Measurements from ENCODE around the gene CHMP4B.
A peak's percentile ranks its signal among the peaks of the same experiment; 100 is the strongest.

CHMP4B gene

DNA sequence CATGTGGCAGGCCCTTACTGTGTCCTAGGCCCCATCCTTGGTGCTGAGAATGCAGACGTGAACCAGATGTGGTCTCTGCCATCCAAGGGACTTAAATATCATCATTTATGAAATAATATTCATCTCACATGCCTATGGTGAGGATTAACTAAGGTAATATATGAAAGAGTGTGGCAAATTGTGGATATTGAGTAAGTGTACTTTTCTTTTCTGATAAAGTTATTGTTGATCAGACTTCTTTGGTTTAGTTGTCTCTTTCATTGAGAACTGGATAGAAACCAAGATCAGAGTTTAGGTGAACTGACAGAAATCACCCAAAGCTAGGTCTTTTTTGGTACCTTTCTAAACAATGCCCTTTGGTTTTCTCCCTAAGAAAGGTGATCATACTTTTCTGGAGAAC lies 5.0 kb downstream of the CHMP4B start:
- Histone ChIP-seq H3K27ac (ENCODE audit: low read length) (no peak overlapping the region), H3K36me3 (ENCODE audit: control insufficient read depth, insufficient read depth, low read length) (no peaks in the 10 kb centered on the region), H3K4me3 (ENCODE audit: low read length) (no peak overlapping the region), H3K27me3 (ENCODE audit: control insufficient read depth, insufficient read depth, low read length) (no peaks in the 10 kb centered on the region), H3K9me3 (ENCODE audit: control insufficient read depth, insufficient read depth, low read length) (no peaks in the 10 kb centered on the region), H3K4me1 (ENCODE audit: control insufficient read depth, insufficient read depth, low read length) (no peaks in the 10 kb centered on the region)
- DNase-seq (ENCODE audit: low read depth, low spot score) = no peak
- no CpG with 5 or more reads among the region's 1 CpG for WGBS (ENCODE audit: insufficient coverage, insufficient read length)

DNA sequence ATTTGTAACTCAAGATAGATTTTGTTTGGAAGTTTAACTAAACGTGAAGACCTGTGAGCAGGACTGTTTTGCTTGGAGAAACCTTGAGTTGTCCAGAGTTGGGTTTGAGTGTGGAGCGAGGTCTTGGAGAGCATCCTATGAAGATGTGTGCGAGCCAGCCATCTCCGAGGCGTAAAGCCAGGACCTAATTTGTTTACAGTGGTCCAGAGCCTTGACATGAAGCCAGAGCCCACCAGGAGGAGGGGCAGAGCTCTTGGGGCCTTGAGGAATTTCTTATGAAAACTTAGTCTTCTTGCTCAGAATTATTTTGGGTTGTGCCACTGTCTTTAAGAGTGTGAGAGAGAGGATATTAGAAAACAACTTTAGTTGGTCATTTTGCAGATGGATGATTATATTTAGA lies 6.3 kb downstream of the CHMP4B start:
- Histone ChIP-seq H3K27me3 (ENCODE audit: control insufficient read depth, insufficient read depth, low read length) (no peaks in the 10 kb centered on the region), H3K9me3 (ENCODE audit: control insufficient read depth, insufficient read depth, low read length) (no peaks in the 10 kb centered on the region), H3K36me3 (ENCODE audit: control insufficient read depth, insufficient read depth, low read length) (no peaks in the 10 kb centered on the region), H3K4me1 (ENCODE audit: control insufficient read depth, insufficient read depth, low read length) (no peaks in the 10 kb centered on the region), H3K27ac (ENCODE audit: low read length) (no peak overlapping the region), H3K4me3 (ENCODE audit: low read length) (no peak overlapping the region)
- no peak for DNase-seq (ENCODE audit: low read depth, low spot score)
- no CpG with 5 or more reads among the region's 5 CpGs for WGBS (ENCODE audit: insufficient coverage, insufficient read length)

DNA sequence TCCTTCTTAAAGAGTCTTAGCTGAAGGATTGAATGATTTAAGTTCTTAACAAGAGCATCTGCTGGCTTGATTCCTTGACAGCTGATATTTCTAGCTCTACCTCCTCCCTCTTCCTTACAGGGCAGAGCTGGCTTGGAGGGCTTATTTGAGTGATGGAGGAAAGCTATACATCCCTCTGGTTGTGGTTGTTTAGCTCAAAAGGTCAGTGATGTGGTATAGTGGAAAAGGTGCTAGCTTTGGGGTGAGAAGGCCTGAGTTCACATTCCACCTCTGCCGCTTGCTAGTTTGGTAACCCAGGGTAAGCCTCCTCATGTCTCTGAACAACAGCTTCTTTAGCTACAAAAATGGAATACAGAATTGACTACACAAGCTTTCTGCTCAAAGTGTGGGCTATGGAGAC lies 8.3 kb downstream of the CHMP4B start:
- no peaks in the 10 kb centered on the region for H3K9me3 ChIP-seq (ENCODE audit: control insufficient read depth, insufficient read depth, low read length)
- H3K36me3 ChIP-seq (ENCODE audit: control insufficient read depth, insufficient read depth, low read length) = no peaks in the 10 kb centered on the region
- no peaks in the 10 kb centered on the region for H3K4me1 ChIP-seq (ENCODE audit: control insufficient read depth, insufficient read depth, low read length)
- WGBS (ENCODE audit: insufficient coverage, insufficient read length) = no CpG with 5 or more reads among the region's 1 CpG
- no peaks in the 10 kb centered on the region for H3K27me3 ChIP-seq (ENCODE audit: control insufficient read depth, insufficient read depth, low read length)
- no peak overlapping the region for H3K27ac ChIP-seq (ENCODE audit: low read length)
- H3K4me3 ChIP-seq (ENCODE audit: low read length) = no peak overlapping the region
- DNase-seq (ENCODE audit: low read depth, low spot score) = no peak

DNA sequence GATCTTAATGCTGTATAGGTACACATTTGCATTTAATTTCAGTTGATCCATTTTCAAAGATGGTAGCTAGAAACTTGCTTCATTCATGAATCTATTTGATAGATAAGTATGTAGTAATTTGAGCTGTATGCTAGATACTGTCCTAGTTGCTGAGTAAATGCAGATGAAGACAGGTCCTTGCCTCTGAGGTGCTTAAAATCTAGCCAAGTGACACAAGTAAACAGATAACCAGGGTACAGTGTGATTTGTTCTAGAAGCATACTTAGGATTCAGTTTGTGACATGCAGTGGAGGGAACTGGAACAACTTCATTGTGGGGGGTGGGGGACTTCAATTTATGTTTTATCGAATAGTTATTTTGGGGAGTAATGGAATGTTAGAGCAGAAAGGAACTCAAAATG lies 9.2 kb downstream of the CHMP4B start:
- H3K27ac ChIP-seq (ENCODE audit: low read length) = no peak overlapping the region
- 100% methylated on average over 1 of the region's 1 CpG for WGBS (ENCODE audit: insufficient coverage, insufficient read length)
- H3K4me1 ChIP-seq (ENCODE audit: control insufficient read depth, insufficient read depth, low read length) = no peaks in the 10 kb centered on the region
- no peaks in the 10 kb centered on the region for H3K9me3 ChIP-seq (ENCODE audit: control insufficient read depth, insufficient read depth, low read length)
- H3K36me3 ChIP-seq (ENCODE audit: control insufficient read depth, insufficient read depth, low read length) = no peaks in the 10 kb centered on the region
- H3K27me3 ChIP-seq (ENCODE audit: control insufficient read depth, insufficient read depth, low read length) = no peaks in the 10 kb centered on the region
- no peak overlapping the region for H3K4me3 ChIP-seq (ENCODE audit: low read length)
- DNase-seq (ENCODE audit: low read depth, low spot score) = no peak

DNA sequence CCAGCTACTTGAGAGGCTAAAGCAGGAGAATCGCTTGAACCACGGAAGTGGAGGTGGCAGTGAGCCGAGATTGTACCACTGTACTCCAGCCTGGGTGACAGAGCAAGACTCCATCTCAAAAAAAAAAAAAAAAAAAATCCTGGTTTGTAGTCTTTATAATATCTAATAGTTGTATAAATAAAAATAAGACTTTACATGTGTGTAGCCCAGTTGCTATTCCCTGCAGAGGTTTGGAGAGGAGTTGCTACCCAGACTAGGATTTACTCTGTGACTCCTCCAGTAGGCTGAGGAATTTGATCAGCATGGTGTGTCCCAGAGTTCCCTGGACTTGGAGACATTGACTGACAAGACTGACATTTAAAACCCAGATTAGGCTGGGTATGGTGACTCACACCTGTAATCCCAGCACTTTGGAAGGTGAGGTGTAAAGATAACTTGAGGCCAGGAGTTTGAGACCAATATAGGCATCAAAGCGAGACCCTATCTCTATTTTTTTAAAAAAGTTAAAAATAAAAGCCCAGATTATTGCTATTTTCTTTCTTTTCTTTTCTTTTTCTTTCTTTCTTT lies 10.2 kb downstream of the CHMP4B start:
- no CpG with 5 or more reads among the region's 4 CpGs for WGBS (ENCODE audit: insufficient coverage, insufficient read length)

DNA sequence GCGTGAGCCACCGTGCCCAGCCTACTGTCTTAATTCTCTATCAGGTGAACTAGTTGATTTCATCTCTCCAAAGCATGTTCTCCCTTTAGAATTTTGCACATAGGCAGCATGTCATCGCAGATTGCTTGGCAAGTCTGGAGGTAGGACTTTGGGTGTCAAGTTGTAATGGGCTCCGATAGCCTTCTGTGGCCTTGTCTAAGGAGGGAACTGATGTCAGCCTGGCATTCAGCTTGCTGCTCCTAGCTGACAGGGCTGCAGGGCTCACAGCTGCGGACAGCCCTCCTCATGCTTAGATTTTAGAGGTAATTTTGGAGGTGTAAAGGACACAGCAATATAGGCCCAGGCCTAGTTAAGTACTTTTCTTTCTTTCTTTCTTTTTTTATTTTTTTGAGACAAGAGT lies 11.3 kb downstream of the CHMP4B start:
- no CpG with 5 or more reads among the region's 5 CpGs for WGBS (ENCODE audit: insufficient coverage, insufficient read length)
- no peak for DNase-seq (ENCODE audit: low read depth, low spot score)
- no peaks in the 10 kb centered on the region for H3K27me3 ChIP-seq (ENCODE audit: control insufficient read depth, insufficient read depth, low read length)
- H3K27ac ChIP-seq (ENCODE audit: low read length) = no peak overlapping the region
- no peaks in the 10 kb centered on the region for H3K9me3 ChIP-seq (ENCODE audit: control insufficient read depth, insufficient read depth, low read length)
- H3K36me3 ChIP-seq (ENCODE audit: control insufficient read depth, insufficient read depth, low read length) = no peaks in the 10 kb centered on the region
- no peaks in the 10 kb centered on the region; the same call in 1 of the 2 replicates for H3K4me1 ChIP-seq (ENCODE audit: control insufficient read depth, insufficient read depth, low read length)
- H3K4me3 ChIP-seq (ENCODE audit: low read length) = no peak overlapping the region

More for the DNA sequence above, 10.2 kb downstream of the CHMP4B start:
- no peak overlapping the region for H3K4me3 ChIP-seq (ENCODE audit: low read length)
- no peaks in the 10 kb centered on the region for H3K27me3 ChIP-seq (ENCODE audit: control insufficient read depth, insufficient read depth, low read length)
- no peaks in the 10 kb centered on the region; the same call in 1 of the 2 replicates for H3K4me1 ChIP-seq (ENCODE audit: control insufficient read depth, insufficient read depth, low read length)
- no peak for DNase-seq (ENCODE audit: low read depth, low spot score)
- H3K9me3 ChIP-seq (ENCODE audit: control insufficient read depth, insufficient read depth, low read length) = no peaks in the 10 kb centered on the region
- no peaks in the 10 kb centered on the region for H3K36me3 ChIP-seq (ENCODE audit: control insufficient read depth, insufficient read depth, low read length)
- no peak overlapping the region for H3K27ac ChIP-seq (ENCODE audit: low read length)

DNA sequence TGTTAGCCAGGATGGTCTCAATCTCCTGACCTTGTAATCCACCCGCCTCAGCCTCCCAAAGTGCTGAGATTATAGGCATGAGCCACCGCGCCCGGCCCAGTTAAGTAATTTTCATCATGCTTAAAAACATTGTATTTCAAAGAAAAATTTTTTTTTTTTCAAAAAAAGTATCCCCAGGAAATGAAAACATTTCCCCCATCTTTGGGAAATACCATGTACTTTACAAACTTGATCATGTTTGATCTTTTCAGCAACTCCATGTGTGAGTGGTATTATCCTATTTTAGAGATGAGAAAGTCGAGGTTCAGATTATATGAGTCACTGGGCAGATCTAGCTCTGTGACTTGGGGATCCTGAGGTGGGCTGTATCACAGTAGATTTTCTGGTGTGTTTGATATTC lies 11.8 kb downstream of the CHMP4B start:
- no CpG with 5 or more reads among the region's 5 CpGs for WGBS (ENCODE audit: insufficient coverage, insufficient read length)
- Histone ChIP-seq H3K9me3 (ENCODE audit: control insufficient read depth, insufficient read depth, low read length) (no peaks in the 10 kb centered on the region), H3K27ac (ENCODE audit: low read length) (no peak overlapping the region), H3K4me3 (ENCODE audit: low read length) (no peak overlapping the region), H3K4me1 (ENCODE audit: control insufficient read depth, insufficient read depth, low read length) (no peaks in the 10 kb centered on the region; the same call in 1 of the 2 replicates), H3K36me3 (ENCODE audit: control insufficient read depth, insufficient read depth, low read length) (no peaks in the 10 kb centered on the region), H3K27me3 (ENCODE audit: control insufficient read depth, insufficient read depth, low read length) (no peaks in the 10 kb centered on the region)
- no peak for DNase-seq (ENCODE audit: low read depth, low spot score)

DNA sequence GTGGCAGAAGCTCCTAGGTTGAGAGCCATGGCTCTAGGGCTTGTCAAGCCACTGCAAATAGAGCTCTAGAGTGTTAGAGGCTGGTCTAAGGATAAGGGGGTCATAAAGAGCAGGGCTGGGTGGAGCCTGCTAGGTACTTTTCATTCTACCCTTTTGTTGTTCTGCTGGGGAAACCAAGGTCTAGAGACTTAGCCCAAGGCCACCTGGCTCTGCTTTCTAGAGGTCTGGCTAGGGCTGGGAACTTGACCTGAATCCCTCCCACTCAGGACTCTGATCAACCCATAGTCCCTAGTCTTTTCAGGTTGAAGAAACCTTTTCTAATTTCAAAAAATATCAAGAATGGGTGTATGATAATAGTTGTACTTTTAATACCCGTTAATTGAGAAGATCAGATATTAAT lies 13.7 kb downstream of the CHMP4B start:
- no peaks in the 10 kb centered on the region; the same call in 1 of the 2 replicates for H3K4me1 ChIP-seq (ENCODE audit: control insufficient read depth, insufficient read depth, low read length)
- DNase-seq (ENCODE audit: low read depth, low spot score) = no peak
- no CpG with 5 or more reads among the region's 1 CpG for WGBS (ENCODE audit: insufficient coverage, insufficient read length)

DNA sequence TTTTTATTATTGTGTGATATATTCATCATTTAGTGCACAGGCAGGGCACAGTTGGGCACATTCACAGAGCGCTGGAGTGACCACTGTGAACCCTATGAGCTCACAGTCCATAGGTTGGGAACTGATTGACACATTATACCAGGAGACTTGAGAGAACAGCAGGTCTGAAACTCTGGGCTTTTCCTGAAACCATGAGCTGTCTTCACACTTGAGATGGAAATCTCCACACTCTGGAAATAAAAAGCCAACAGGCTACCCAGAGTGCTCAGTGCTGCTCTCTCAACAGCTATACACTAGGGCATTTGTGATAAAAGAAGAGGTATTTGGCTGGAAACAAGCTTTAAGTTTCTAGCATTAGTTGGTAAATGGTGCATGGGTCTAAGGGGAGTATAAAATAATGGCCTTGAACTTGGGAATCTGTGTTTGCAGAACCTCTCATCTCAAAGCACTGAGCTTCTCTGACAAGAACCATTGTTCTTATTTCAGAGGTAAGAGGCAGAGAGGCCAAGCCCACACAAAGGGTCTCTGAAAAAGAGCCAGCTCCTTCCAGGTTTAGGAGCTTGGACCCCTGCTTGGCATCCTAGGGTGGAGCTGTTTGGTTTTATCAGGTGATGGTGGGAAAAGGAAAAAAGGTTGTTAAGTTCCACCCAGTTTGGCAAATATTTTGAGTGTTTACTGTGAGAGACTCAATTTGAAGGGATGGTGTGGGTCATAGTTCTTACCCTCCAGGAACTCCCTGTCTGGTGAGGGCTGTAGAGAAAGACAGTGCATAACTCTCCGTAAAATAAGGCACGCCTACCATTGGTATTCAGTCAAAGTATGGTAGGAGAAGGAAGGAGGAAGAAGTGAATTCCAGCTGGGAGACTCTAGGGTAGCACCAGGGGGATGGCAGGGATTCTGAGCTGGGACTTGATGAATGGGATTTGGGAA lies 14.5 kb downstream of the CHMP4B start:
- WGBS (ENCODE audit: insufficient coverage, insufficient read length) = no CpG with 5 or more reads among the region's 3 CpGs
- H3K36me3 ChIP-seq (ENCODE audit: control insufficient read depth, insufficient read depth, low read length) = no peaks in the 10 kb centered on the region
- no peak overlapping the region for H3K4me3 ChIP-seq (ENCODE audit: low read length)
- H3K27me3 ChIP-seq (ENCODE audit: control insufficient read depth, insufficient read depth, low read length) = no peaks in the 10 kb centered on the region
- no peak overlapping the region for H3K27ac ChIP-seq (ENCODE audit: low read length)
- no peaks in the 10 kb centered on the region; the same call in 1 of the 2 replicates for H3K4me1 ChIP-seq (ENCODE audit: control insufficient read depth, insufficient read depth, low read length)
- H3K9me3 ChIP-seq (ENCODE audit: control insufficient read depth, insufficient read depth, low read length) = no peaks in the 10 kb centered on the region
- DNase-seq (ENCODE audit: low read depth, low spot score) = no peak

More for the DNA sequence above, 13.7 kb downstream of the CHMP4B start:
- Histone ChIP-seq H3K36me3 (ENCODE audit: control insufficient read depth, insufficient read depth, low read length) (no peaks in the 10 kb centered on the region), H3K27me3 (ENCODE audit: control insufficient read depth, insufficient read depth, low read length) (no peaks in the 10 kb centered on the region), H3K4me3 (ENCODE audit: low read length) (no peak overlapping the region), H3K27ac (ENCODE audit: low read length) (no peak overlapping the region), H3K9me3 (ENCODE audit: control insufficient read depth, insufficient read depth, low read length) (no peaks in the 10 kb centered on the region)

DNA sequence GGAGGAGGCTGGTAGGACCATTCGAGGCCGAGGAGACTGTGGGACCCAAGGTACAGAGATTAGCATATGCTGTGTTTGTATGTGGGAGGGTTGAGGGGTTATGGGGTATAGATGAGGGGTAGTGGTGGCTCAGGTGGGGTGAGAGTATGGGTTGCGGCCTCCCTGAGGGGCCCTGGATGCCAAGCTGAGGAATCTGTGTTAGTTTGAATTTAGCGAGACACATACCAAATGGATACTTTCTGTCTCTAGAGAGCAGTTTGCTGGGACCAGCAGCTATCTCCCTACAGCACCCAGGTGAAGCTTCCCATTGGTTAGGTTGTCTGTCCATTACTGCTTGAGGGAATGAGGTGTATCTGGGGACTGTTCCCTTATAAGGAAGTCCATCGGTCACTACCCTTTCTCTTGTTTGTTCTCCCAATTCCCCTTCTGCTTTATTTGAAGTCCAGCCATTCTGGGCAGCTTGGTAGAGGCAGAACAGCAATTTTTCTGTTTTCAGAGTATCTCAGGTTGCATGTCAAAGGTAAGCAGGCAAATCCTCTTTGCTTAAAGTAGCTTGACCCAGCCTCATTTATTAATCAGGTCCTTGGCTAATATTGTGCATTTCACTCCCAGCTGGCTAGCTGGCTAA lies 15.2 kb downstream of the CHMP4B start:
- no peak overlapping the region for H3K4me3 ChIP-seq (ENCODE audit: low read length)

More for the DNA sequence above, 15.2 kb downstream of the CHMP4B start:
- Histone ChIP-seq H3K4me1 (ENCODE audit: control insufficient read depth, insufficient read depth, low read length) (no peaks in the 10 kb centered on the region; the same call in 1 of the 2 replicates), H3K9me3 (ENCODE audit: control insufficient read depth, insufficient read depth, low read length) (no peaks in the 10 kb centered on the region), H3K27me3 (ENCODE audit: control insufficient read depth, insufficient read depth, low read length) (no peaks in the 10 kb centered on the region), H3K36me3 (ENCODE audit: control insufficient read depth, insufficient read depth, low read length) (no peaks in the 10 kb centered on the region), H3K27ac (ENCODE audit: low read length) (no peak overlapping the region)
- peak; percentile 66 for DNase-seq (ENCODE audit: low read depth, low spot score)
- no CpG with 5 or more reads among the region's 5 CpGs for WGBS (ENCODE audit: insufficient coverage, insufficient read length)

Measured in iPS DF 6.9 (cell line).